ENCODE measurements around the gene KCNQ1.

The KCNQ1 gene

GRCh38 chr11:2525166-2525861 lies 80.5 kb downstream of the KCNQ1 start:
- Histone ChIP-seq H3K9me3 (ENCODE audit: insufficient read depth, low read length) (no peaks in the 10 kb centered on the region), H3K27me3 (ENCODE audit: low read length) (no peaks in the 10 kb centered on the region), H2AFZ (ENCODE audit: low read depth, low read length, severe bottlenecking) (no peak overlapping the region), H3K27ac (ENCODE audit: low read depth, low read length) (no peak overlapping the region), H3F3A (ENCODE audit: insufficient read depth) (no peaks in the 10 kb centered on the region), H3K79me2 (ENCODE audit: insufficient read depth, low read length) (no peaks in the 10 kb centered on the region), H3K4me3 (ENCODE audit: insufficient read depth, low read length, poor library complexity, severe bottlenecking) (no peak overlapping the region), H3K36me3 (ENCODE audit: low read length) (no peaks in the 10 kb centered on the region), H3K9ac (ENCODE audit: low read length) (no peak overlapping the region), H3K4me2 (ENCODE audit: low read depth, low read length, poor library complexity, severe bottlenecking) (no peak overlapping the region), H3K9me2 (replicated peaks; ENCODE audit: insufficient read depth, low read length) (no peaks in the 10 kb centered on the region), H4K20me1 (ENCODE audit: low read depth, low read length) (no peaks in the 10 kb centered on the region)
- no peak for TF ChIP-seq EZH2phosphoT487 (conservative IDR thresholded peaks at IDR 0.05; ENCODE audit: low read length)
- no peak for TF ChIP-seq CTCF (IDR thresholded peaks at IDR 0.05; ENCODE audit: insufficient read depth, low read length, poor library complexity, severe bottlenecking)

GRCh38 chr11:2525941-2526807 lies 81.4 kb downstream of the KCNQ1 start:
- no peaks in the 10 kb centered on the region for H3K27me3 ChIP-seq (ENCODE audit: low read length)
- H3K4me3 ChIP-seq (ENCODE audit: insufficient read depth, low read length, poor library complexity, severe bottlenecking) = no peak overlapping the region
- H3K79me2 ChIP-seq (ENCODE audit: insufficient read depth, low read length) = no peaks in the 10 kb centered on the region
- H3K9ac ChIP-seq (ENCODE audit: low read length) = peak overlapping the region; percentile 37; the same call in 1 of the 2 replicates
- peak overlapping the region; percentile 36 for H3K4me2 ChIP-seq (ENCODE audit: low read depth, low read length, poor library complexity, severe bottlenecking)
- no peaks in the 10 kb centered on the region for H3F3A ChIP-seq (ENCODE audit: insufficient read depth)
- H3K27ac ChIP-seq (ENCODE audit: low read depth, low read length) = peak overlapping the region; percentile 64
- no peak overlapping the region for H2AFZ ChIP-seq (ENCODE audit: low read depth, low read length, severe bottlenecking)
- TF ChIP-seq EZH2phosphoT487 (conservative IDR thresholded peaks at IDR 0.05; ENCODE audit: low read length) = no peak
- no peaks in the 10 kb centered on the region for H3K9me3 ChIP-seq (ENCODE audit: insufficient read depth, low read length)
- H3K36me3 ChIP-seq (ENCODE audit: low read length) = no peaks in the 10 kb centered on the region
- H3K9me2 ChIP-seq (replicated peaks; ENCODE audit: insufficient read depth, low read length) = no peaks in the 10 kb centered on the region
- no peaks in the 10 kb centered on the region for H4K20me1 ChIP-seq (ENCODE audit: low read depth, low read length)

GRCh38 chr11:2526808-2527381 lies 82.1 kb downstream of the KCNQ1 start:
- no peaks in the 10 kb centered on the region for H3K9me2 ChIP-seq (replicated peaks; ENCODE audit: insufficient read depth, low read length)
- H4K20me1 ChIP-seq (ENCODE audit: low read depth, low read length) = no peaks in the 10 kb centered on the region
- H3K27me3 ChIP-seq (ENCODE audit: low read length) = no peaks in the 10 kb centered on the region
- TF ChIP-seq EZH2phosphoT487 (conservative IDR thresholded peaks at IDR 0.05; ENCODE audit: low read length) = no peak
- TF ChIP-seq CTCF (IDR thresholded peaks at IDR 0.05; ENCODE audit: insufficient read depth, low read length, poor library complexity, severe bottlenecking) = peak; percentile 60
- H3K9ac ChIP-seq (ENCODE audit: low read length) = peak overlapping the region; percentile 37; the same call in 1 of the 2 replicates
- no peaks in the 10 kb centered on the region for H3K79me2 ChIP-seq (ENCODE audit: insufficient read depth, low read length)
- H3K36me3 ChIP-seq (ENCODE audit: low read length) = no peaks in the 10 kb centered on the region
- peak overlapping the region; percentile 64 for H3K27ac ChIP-seq (ENCODE audit: low read depth, low read length)
- H3K4me3 ChIP-seq (ENCODE audit: insufficient read depth, low read length, poor library complexity, severe bottlenecking) = no peak overlapping the region
- H3K9me3 ChIP-seq (ENCODE audit: insufficient read depth, low read length) = no peaks in the 10 kb centered on the region
- peak overlapping the region; percentile 36 for H3K4me2 ChIP-seq (ENCODE audit: low read depth, low read length, poor library complexity, severe bottlenecking)
- H3F3A ChIP-seq (ENCODE audit: insufficient read depth) = no peaks in the 10 kb centered on the region
- H2AFZ ChIP-seq (ENCODE audit: low read depth, low read length, severe bottlenecking) = no peak overlapping the region
